ENCODE results near the gene CXCL14.
A peak's percentile ranks its signal among the peaks of the same experiment; 100 is the strongest.

The CXCL14 gene

DNA sequence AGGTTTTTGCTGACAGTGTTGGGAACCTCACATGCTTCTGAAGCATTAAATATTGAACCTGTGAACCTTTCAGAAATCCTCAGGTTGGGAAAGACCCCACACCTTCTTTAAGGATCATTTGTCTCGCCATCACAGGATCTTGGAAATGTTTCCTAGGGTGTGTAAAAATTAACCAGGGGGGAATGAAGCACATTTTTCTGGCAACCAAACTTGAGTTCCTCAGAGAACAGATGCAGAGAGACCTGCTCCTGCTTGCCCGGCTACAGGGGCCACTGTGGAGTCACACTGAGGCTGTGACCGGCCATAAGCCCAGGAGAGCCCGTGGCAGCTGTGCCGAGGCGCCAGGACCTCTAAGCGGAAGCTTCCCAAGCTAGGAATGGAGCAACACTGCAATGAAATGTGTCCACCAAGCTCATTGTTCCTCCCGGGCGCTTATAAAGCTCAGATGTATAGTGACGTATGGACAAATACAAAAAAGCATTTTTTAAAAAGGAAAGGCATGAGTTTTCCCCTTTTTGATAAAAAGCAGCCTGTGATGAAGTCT is 7.7 kb downstream of the CXCL14 start:
- no peak for DNase-seq (ENCODE audit: low read depth)
- TF ChIP-seq, protein P1, sequence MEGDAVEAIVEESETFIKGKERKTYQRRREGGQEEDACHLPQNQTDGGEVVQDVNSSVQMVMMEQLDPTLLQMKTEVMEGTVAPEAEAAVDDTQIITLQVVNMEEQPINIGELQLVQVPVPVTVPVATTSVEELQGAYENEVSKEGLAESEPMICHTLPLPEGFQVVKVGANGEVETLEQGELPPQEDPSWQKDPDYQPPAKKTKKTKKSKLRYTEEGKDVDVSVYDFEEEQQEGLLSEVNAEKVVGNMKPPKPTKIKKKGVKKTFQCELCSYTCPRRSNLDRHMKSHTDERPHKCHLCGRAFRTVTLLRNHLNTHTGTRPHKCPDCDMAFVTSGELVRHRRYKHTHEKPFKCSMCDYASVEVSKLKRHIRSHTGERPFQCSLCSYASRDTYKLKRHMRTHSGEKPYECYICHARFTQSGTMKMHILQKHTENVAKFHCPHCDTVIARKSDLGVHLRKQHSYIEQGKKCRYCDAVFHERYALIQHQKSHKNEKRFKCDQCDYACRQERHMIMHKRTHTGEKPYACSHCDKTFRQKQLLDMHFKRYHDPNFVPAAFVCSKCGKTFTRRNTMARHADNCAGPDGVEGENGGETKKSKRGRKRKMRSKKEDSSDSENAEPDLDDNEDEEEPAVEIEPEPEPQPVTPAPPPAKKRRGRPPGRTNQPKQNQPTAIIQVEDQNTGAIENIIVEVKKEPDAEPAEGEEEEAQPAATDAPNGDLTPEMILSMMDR (IDR thresholded peaks at IDR 0.05; ENCODE audit: insufficient read depth, low read depth, low read length, missing control alignments) = no peak
- H3K4me3 ChIP-seq (ENCODE audit: low read depth, low read length) = no peak overlapping the region

DNA sequence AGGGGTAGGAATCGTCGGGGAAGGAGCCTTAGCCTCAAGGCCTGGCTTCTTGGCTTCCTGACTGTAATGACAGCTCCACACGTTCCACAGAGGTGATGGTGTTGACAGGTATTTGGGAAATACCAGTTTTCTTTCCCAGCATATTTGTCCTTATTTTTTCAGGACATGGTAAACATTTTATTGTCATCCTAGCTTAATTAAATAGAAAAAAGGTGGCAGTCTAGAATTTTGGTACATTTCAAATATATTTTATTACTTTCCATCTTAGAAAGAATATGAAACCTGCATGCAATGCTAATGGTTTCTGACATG is 8.4 kb downstream of the CXCL14 start:
- no peak overlapping the region for H3K4me3 ChIP-seq (ENCODE audit: low read depth, low read length)
- TF ChIP-seq, protein P1 (IDR thresholded peaks at IDR 0.05; ENCODE audit: insufficient read depth, low read depth, low read length, missing control alignments) = no peak
- no peak for DNase-seq (ENCODE audit: low read depth)

- TF ChIP-seq, protein P1 (IDR thresholded peaks at IDR 0.05; ENCODE audit: insufficient read depth, low read depth, low read length, missing control alignments) = peak; percentile 45
Observed at GRCh38 chr5:135569755-135570452, 8.9 kb downstream of the CXCL14 start.

DNA sequence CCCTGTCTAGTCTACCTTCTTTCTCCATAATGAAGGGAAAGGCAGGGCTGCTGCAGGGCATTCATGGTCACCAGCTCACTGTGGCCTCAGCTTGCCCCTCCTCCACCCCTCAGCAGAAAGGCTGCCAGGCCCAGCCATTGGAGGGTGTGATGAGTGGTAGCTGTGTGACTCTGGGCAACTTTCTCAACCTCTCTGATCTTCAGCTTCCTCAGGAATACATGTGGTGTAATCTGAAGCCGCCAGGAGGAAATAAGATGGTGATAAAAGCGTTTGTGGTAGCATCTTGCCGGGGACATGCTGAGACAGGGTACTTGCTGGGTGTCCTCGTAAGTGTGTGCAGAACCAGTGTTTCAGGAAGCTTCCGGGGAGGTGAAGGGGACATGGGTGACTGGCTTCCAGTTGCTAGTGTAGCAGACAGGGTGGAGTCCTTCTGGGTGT is 9.8 kb downstream of the CXCL14 start:
- DNase-seq (ENCODE audit: low read depth) = no peak
- TF ChIP-seq, protein P1 (IDR thresholded peaks at IDR 0.05; ENCODE audit: insufficient read depth, low read depth, low read length, missing control alignments) = no peak
- H3K4me3 ChIP-seq (ENCODE audit: low read depth, low read length) = no peak overlapping the region

More at GRCh38 chr5:135569755-135570452, 8.9 kb downstream of the CXCL14 start:
- peak; percentile 46 for DNase-seq (ENCODE audit: low read depth)
- H3K4me3 ChIP-seq (ENCODE audit: low read depth, low read length) = no peak overlapping the region

DNA sequence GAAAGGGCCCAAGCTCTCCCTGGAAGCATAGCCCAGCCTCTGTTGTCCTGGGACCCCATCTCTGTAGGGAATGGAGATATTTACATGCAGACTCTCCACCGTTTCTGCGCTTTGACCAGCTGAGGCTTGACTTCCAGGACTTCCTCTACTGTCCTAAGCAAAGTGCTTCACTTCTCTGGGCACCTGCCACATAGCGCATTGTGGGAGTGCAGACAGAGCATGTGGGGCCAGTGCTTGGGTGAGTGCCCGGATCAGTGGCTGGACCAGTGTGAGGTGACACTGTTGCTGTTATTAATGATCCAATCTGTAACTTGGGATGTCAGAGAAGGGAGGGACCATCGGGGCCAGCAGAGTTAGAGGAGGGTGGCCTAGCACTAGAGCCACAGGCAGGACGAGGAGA is 10.5 kb downstream of the CXCL14 start:
- H3K4me3 ChIP-seq (ENCODE audit: low read depth, low read length) = no peak overlapping the region
- TF ChIP-seq, protein P1 (IDR thresholded peaks at IDR 0.05; ENCODE audit: insufficient read depth, low read depth, low read length, missing control alignments) = no peak
- no peak for DNase-seq (ENCODE audit: low read depth)

DNA sequence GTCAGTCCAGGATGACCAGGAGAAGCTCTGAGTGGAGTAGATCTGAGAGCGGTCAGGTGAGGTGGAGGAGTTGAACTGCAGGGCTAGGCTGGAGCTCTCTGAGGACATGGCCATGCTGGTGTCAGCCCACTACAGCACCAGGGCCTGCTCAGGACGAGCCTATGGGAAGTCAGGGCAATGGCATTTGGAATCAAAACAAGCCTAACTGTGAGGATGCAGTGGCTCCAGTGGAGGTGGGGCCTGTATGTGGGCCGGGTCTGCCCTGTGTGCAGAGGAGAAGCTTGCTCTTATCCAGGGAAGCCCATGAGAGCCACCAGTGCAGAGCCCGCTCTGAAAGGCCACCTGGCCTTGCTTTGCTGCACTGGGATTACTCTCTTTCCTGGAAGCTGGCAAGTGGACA is 11.1 kb downstream of the CXCL14 start:
- DNase-seq (ENCODE audit: low read depth) = no peak
- TF ChIP-seq, protein P1 (IDR thresholded peaks at IDR 0.05; ENCODE audit: insufficient read depth, low read depth, low read length, missing control alignments) = no peak

More for the DNA sequence above, 11.1 kb downstream of the CXCL14 start:
- no peak overlapping the region for H3K4me3 ChIP-seq (ENCODE audit: low read depth, low read length)

Measured in GM12865 (cell line).